ENCODE data around the gene ALK.

ALK gene

DNA sequence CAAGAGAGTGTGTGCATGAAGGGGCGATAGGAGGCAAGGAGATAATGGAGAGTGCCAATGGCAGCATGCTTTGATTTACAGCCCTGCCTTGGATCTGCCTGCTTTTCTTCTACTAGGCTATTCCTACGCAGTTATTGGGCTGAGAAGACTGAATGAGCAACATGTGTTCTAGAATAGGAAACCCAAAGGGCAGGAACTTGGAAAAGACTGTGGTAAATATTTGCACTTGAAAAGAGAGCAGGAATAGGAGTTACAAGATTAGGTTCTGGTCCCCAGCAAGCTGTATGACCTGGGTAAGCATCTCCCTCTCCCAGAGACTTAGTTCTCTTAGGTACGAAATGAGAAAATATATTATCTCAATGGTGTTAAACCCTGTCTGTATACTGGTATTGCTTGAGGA is 438.5 kb downstream of the ALK start:
- Histone ChIP-seq H3K79me2 (ENCODE audit: insufficient read depth, low read length) (no peaks in the 10 kb centered on the region), H2AFZ (ENCODE audit: low read depth, low read length) (no peak overlapping the region), H3K9ac (ENCODE audit: low read depth, low read length) (no peak overlapping the region), H3K4me3 (ENCODE audit: low read depth in 1 of 2, low read length in 2 of 2) (no peak overlapping the region), H3K27me3 (ENCODE audit: insufficient read depth, low read length, poor library complexity) (peaks cover 6% of the 10 kb centered on the region), H3K9me3 (ENCODE audit: insufficient read depth, low read length, severe bottlenecking) (no peaks in the 10 kb centered on the region), H3K4me2 (ENCODE audit: insufficient read depth, low read length) (no peak overlapping the region), H3K36me3 (ENCODE audit: insufficient read depth, low read length) (no peaks in the 10 kb centered on the region), H3K4me1 (ENCODE audit: insufficient read depth, low read length) (no peaks in the 10 kb centered on the region), H4K20me1 (ENCODE audit: insufficient read depth, low read length) (no peaks in the 10 kb centered on the region), H3K27ac (ENCODE audit: low read length) (no peak overlapping the region)
- no peak for DNase-seq
- no peak for ATAC-seq (ENCODE audit: insufficient read depth, low read depth)
- TF ChIP-seq EZH2 (IDR thresholded peaks at IDR 0.05; ENCODE audit: borderline replicate concordance, low read depth, low read length, severe bottlenecking) = no peak
- TF ChIP-seq, protein P1, sequence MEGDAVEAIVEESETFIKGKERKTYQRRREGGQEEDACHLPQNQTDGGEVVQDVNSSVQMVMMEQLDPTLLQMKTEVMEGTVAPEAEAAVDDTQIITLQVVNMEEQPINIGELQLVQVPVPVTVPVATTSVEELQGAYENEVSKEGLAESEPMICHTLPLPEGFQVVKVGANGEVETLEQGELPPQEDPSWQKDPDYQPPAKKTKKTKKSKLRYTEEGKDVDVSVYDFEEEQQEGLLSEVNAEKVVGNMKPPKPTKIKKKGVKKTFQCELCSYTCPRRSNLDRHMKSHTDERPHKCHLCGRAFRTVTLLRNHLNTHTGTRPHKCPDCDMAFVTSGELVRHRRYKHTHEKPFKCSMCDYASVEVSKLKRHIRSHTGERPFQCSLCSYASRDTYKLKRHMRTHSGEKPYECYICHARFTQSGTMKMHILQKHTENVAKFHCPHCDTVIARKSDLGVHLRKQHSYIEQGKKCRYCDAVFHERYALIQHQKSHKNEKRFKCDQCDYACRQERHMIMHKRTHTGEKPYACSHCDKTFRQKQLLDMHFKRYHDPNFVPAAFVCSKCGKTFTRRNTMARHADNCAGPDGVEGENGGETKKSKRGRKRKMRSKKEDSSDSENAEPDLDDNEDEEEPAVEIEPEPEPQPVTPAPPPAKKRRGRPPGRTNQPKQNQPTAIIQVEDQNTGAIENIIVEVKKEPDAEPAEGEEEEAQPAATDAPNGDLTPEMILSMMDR (IDR thresholded peaks at IDR 0.05; ENCODE audit: borderline replicate concordance, extremely low read depth, low read length, poor library complexity, severe bottlenecking) = no peak

DNA sequence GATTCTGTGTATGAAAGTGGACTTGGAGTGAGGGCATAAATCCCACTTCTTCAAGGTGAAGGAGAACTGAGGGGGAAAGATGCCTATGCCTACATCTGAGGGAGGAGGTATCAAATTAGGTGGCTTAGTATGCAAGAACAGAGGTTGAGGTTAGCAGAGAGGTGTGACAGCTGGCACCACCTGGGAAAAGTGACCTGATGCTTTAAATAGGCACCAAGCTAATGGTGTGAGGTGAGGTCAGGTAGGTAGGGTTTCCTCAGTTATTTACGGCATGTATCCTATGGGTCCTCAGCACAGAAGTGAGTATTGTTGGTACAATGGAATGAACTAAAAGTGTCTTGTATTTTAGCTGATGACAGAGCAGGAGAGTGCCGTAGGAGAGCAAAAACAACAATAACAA is 439.0 kb downstream of the ALK start:
- Histone ChIP-seq H3K79me2 (ENCODE audit: insufficient read depth, low read length) (no peaks in the 10 kb centered on the region), H3K27me3 (ENCODE audit: insufficient read depth, low read length, poor library complexity) (peaks cover 6% of the 10 kb centered on the region), H4K20me1 (ENCODE audit: insufficient read depth, low read length) (no peaks in the 10 kb centered on the region), H3K4me2 (ENCODE audit: insufficient read depth, low read length) (no peak overlapping the region), H3K36me3 (ENCODE audit: insufficient read depth, low read length) (no peaks in the 10 kb centered on the region), H2AFZ (ENCODE audit: low read depth, low read length) (no peak overlapping the region), H3K27ac (ENCODE audit: low read length) (no peak overlapping the region), H3K9ac (ENCODE audit: low read depth, low read length) (no peak overlapping the region), H3K4me1 (ENCODE audit: insufficient read depth, low read length) (no peaks in the 10 kb centered on the region), H3K9me3 (ENCODE audit: insufficient read depth, low read length, severe bottlenecking) (no peaks in the 10 kb centered on the region), H3K4me3 (ENCODE audit: low read depth in 1 of 2, low read length in 2 of 2) (no peak overlapping the region)
- no peak for ATAC-seq (ENCODE audit: insufficient read depth, low read depth)
- TF ChIP-seq, protein P1 (IDR thresholded peaks at IDR 0.05; ENCODE audit: borderline replicate concordance, extremely low read depth, low read length, poor library complexity, severe bottlenecking) = no peak
- no peak for TF ChIP-seq EZH2 (IDR thresholded peaks at IDR 0.05; ENCODE audit: borderline replicate concordance, low read depth, low read length, severe bottlenecking)
- DNase-seq = no peak

DNA sequence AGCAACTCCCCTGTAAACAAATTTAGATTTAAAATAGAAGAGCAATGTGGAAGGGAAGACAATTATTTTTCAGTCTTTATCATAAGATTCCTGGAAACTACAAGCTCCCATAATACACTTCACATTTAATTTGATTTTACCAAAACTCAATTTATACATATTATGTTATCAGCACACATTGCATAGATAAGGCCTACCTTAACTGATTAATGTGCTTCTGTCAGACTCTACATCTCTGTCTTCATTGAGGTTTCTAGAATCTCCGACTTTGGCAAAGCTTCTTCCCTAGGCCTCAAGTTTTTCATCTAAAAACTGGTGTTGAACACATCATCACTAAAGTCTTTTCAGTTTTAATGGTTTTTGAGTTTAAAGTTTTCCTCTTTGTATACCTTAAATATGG is 440.1 kb downstream of the ALK start:
- no peak overlapping the region for H3K9ac ChIP-seq (ENCODE audit: low read depth, low read length)
- H4K20me1 ChIP-seq (ENCODE audit: insufficient read depth, low read length) = no peaks in the 10 kb centered on the region
- no peak overlapping the region for H3K27ac ChIP-seq (ENCODE audit: low read length)
- ATAC-seq (ENCODE audit: insufficient read depth, low read depth) = no peak
- H3K36me3 ChIP-seq (ENCODE audit: insufficient read depth, low read length) = no peaks in the 10 kb centered on the region
- H3K9me3 ChIP-seq (ENCODE audit: insufficient read depth, low read length, severe bottlenecking) = no peaks in the 10 kb centered on the region
- peaks cover 6% of the 10 kb centered on the region for H3K27me3 ChIP-seq (ENCODE audit: insufficient read depth, low read length, poor library complexity)
- H3K4me1 ChIP-seq (ENCODE audit: insufficient read depth, low read length) = no peaks in the 10 kb centered on the region
- H3K4me2 ChIP-seq (ENCODE audit: insufficient read depth, low read length) = no peak overlapping the region
- no peak for DNase-seq
- H2AFZ ChIP-seq (ENCODE audit: low read depth, low read length) = no peak overlapping the region
- TF ChIP-seq EZH2 (IDR thresholded peaks at IDR 0.05; ENCODE audit: borderline replicate concordance, low read depth, low read length, severe bottlenecking) = no peak
- TF ChIP-seq, protein P1 (IDR thresholded peaks at IDR 0.05; ENCODE audit: borderline replicate concordance, extremely low read depth, low read length, poor library complexity, severe bottlenecking) = no peak
- H3K79me2 ChIP-seq (ENCODE audit: insufficient read depth, low read length) = no peaks in the 10 kb centered on the region
- no peak overlapping the region for H3K4me3 ChIP-seq (ENCODE audit: low read depth in 1 of 2, low read length in 2 of 2)

DNA sequence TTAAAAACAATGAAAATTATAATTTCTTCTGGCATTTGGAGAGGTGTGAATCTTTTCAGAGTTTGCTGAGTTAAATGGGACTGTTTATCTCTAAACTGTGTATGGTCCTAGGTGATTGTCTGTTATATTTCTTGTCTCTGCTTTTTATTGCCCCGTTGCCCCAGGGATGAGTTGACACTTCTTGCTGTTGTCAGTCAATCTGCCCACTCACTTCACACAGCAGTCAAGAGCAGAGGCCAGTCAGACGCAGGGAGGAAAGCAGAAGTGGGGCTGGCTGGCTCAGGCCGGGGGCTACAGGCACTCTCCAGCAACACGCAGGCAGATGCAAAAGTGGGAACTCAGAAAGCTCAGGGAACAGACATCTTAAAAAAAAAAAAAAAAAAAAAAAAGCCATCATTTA is 441.0 kb downstream of the ALK start:
- TF ChIP-seq, protein P1 (IDR thresholded peaks at IDR 0.05; ENCODE audit: borderline replicate concordance, extremely low read depth, low read length, poor library complexity, severe bottlenecking) = no peak
- TF ChIP-seq EZH2 (IDR thresholded peaks at IDR 0.05; ENCODE audit: borderline replicate concordance, low read depth, low read length, severe bottlenecking) = no peak
- H3K36me3 ChIP-seq (ENCODE audit: insufficient read depth, low read length) = no peaks in the 10 kb centered on the region
- no peak overlapping the region for H2AFZ ChIP-seq (ENCODE audit: low read depth, low read length)
- no peaks in the 10 kb centered on the region for H4K20me1 ChIP-seq (ENCODE audit: insufficient read depth, low read length)
- no peaks in the 10 kb centered on the region for H3K9me3 ChIP-seq (ENCODE audit: insufficient read depth, low read length, severe bottlenecking)
- no peak overlapping the region for H3K27ac ChIP-seq (ENCODE audit: low read length)
- DNase-seq = no peak
- H3K4me2 ChIP-seq (ENCODE audit: insufficient read depth, low read length) = no peak overlapping the region
- H3K4me3 ChIP-seq (ENCODE audit: low read depth in 1 of 2, low read length in 2 of 2) = no peak overlapping the region
- peaks cover 6% of the 10 kb centered on the region for H3K27me3 ChIP-seq (ENCODE audit: insufficient read depth, low read length, poor library complexity)
- no peaks in the 10 kb centered on the region for H3K4me1 ChIP-seq (ENCODE audit: insufficient read depth, low read length)
- H3K9ac ChIP-seq (ENCODE audit: low read depth, low read length) = no peak overlapping the region
- no peaks in the 10 kb centered on the region for H3K79me2 ChIP-seq (ENCODE audit: insufficient read depth, low read length)
- no peak for ATAC-seq (ENCODE audit: insufficient read depth, low read depth)

Measured in DND-41 (cell line).